Neural progenitor cell (in vitro differentiated cells): ENCODE results near the gene LYRM4.

Experiments used
- CTCF ChIP-seq: fragments of 200-600 bp; sonication (generic); IDR thresholded peaks from 2 replicates; pipeline ENCODE4 v1.5.1; 2017; ENCODE audit warnings: antibody characterized with exemption, mild to moderate bottlenecking
- EZH2 ChIP-seq: fragments of 200-600 bp; sonication (generic); IDR thresholded peaks from 2 replicates; pipeline ENCODE4 v1.6.1; 2017; ENCODE audit warnings: antibody characterized with exemption, mild to moderate bottlenecking, moderate library complexity

- TF ChIP-seq EZH2, result no peak
- TF ChIP-seq CTCF, result no peak
Observed at GRCh38 chr6:5151360-5151954, 109.3 kb downstream of the LYRM4 start.
